ENCODE data around the gene HOMER1. TPM values are rescaled to one million over a fixed set of nuclear protein-coding genes. Genes with fewer than 3 reads are reported as not detected.

The HOMER1 gene
- total RNA-seq, 1 donor from 2014 or later, result 41.6 TPM

DNA sequence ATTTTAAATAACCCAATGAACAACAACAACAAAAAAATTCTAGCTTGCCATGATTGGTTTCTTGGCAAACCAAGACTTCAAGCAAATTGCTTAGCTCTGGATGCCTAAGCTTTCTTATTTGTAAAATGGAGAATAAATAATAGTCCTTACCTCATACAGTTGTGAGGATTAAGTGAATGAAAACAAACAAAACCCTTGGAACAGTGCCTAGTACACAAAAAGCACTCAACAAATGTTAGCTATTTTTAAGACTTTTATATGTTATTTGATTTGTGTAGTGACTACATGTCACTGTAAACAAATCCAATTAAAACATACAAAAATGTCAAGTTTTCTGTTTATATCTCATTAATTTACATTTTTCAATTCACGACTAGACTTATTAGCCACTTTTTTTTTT lies 13.5 kb upstream of the HOMER1 start:
- Histone ChIP-seq H3K79me2 (ENCODE audit: low read depth) (no peaks in the 10 kb centered on the region), H3K9me3 (ENCODE audit: low read depth) (peaks cover 9% of the 10 kb centered on the region), H3F3A (ENCODE audit: low read depth) (no peaks in the 10 kb centered on the region), H3K27ac (no peak overlapping the region), H3K9ac (no peak overlapping the region), H3K27me3 (no peaks in the 10 kb centered on the region), H3K4me2 (no peak overlapping the region), H2AFZ (replicated peaks) (no peak overlapping the region), H3K4me1 (no peaks in the 10 kb centered on the region), H3K4me3 (no peak overlapping the region), H3K36me3 (no peaks in the 10 kb centered on the region), H4K20me1 (ENCODE audit: low read depth) (no peaks in the 10 kb centered on the region)
- no peak overlapping the region for H3K4me3 Mint-ChIP-seq
- H3K36me3 Mint-ChIP-seq, result peaks cover 3% of the 10 kb centered on the region
- H3K4me1 Mint-ChIP-seq, result no peaks in the 10 kb centered on the region
- no peak for DNase-seq (ENCODE audit: low spot score)
- TF ChIP-seq EZH2 (IDR thresholded peaks at IDR 0.05) (no peak), EZH2phosphoT487 (IDR thresholded peaks at IDR 0.05) (no peak), CTCF (IDR thresholded peaks at IDR 0.05) (no peak)
- peaks cover 2% of the 10 kb centered on the region for H3K27me3 Mint-ChIP-seq (ENCODE audit: insufficient read depth, low read depth)
- H3K27ac Mint-ChIP-seq, result no peak overlapping the region
- peaks cover 10% of the 10 kb centered on the region for H3K9me3 Mint-ChIP-seq

DNA sequence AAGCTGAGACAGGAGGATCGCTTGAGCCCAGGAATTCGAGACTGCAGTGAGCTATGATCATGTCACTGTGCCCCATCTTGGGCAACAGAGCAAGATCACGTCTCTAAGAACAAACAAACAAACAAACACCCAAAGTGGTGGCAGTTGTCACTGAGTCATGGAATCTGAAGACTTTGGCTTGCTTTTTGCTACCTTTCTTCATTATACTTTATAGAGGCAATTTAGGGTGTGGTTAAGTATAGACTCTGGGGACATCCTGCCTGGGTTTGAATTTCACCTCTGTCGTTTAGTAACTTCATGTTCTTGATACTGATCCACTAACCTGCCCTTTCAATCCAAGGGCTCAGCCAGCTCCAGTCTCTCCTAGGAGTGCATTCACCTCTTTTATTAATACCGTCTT lies 13.0 kb upstream of the HOMER1 start:
- peaks cover 9% of the 10 kb centered on the region for H3K9me3 ChIP-seq (ENCODE audit: low read depth)
- H3K9ac ChIP-seq, result no peak overlapping the region
- H3K4me1 ChIP-seq, result no peaks in the 10 kb centered on the region
- peaks cover 10% of the 10 kb centered on the region for H3K9me3 Mint-ChIP-seq
- H3K27me3 Mint-ChIP-seq (ENCODE audit: insufficient read depth, low read depth), result peaks cover 2% of the 10 kb centered on the region
- H4K20me1 ChIP-seq (ENCODE audit: low read depth), result no peaks in the 10 kb centered on the region
- H2AFZ ChIP-seq (replicated peaks), result no peak overlapping the region
- no peaks in the 10 kb centered on the region for H3F3A ChIP-seq (ENCODE audit: low read depth)
- H3K27me3 ChIP-seq, result no peaks in the 10 kb centered on the region
- H3K4me3 ChIP-seq, result no peak overlapping the region
- H3K27ac ChIP-seq, result no peak overlapping the region
- TF ChIP-seq EZH2 (IDR thresholded peaks at IDR 0.05) (no peak), CTCF (IDR thresholded peaks at IDR 0.05) (no peak), EZH2phosphoT487 (IDR thresholded peaks at IDR 0.05) (no peak)
- H3K27ac Mint-ChIP-seq, result no peak overlapping the region
- no peak overlapping the region for H3K4me2 ChIP-seq
- H3K79me2 ChIP-seq (ENCODE audit: low read depth), result no peaks in the 10 kb centered on the region
- H3K4me1 Mint-ChIP-seq, result no peaks in the 10 kb centered on the region
- H3K4me3 Mint-ChIP-seq, result no peak overlapping the region
- peaks cover 3% of the 10 kb centered on the region for H3K36me3 Mint-ChIP-seq
- no peak for DNase-seq (ENCODE audit: low spot score)
- H3K36me3 ChIP-seq, result no peaks in the 10 kb centered on the region

DNA sequence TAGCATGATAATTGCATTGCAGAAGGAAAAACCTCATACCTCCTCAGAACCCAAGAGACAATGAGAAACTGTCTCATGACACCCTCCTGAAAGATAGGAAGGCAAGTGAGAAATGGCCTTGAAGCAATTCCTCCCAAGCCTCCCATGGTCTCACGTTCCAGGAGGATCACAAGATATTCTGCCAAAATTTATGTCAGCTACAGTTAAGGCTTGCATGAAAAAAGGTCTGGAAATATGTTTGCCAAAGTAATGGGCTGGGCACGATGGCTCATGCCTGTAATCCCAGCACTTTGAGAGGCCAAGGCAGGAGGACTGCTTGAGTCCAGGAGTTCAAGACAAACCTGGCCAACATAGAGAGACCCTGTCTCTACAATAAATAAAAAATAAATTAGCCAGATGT lies 12.6 kb upstream of the HOMER1 start:
- H3K4me1 ChIP-seq, result no peaks in the 10 kb centered on the region
- H3K36me3 ChIP-seq, result no peaks in the 10 kb centered on the region
- no peak overlapping the region for H3K4me2 ChIP-seq
- no peaks in the 10 kb centered on the region for H3F3A ChIP-seq (ENCODE audit: low read depth)
- no peak overlapping the region for H2AFZ ChIP-seq (replicated peaks)
- H3K4me3 ChIP-seq, result no peak overlapping the region
- no peaks in the 10 kb centered on the region for H3K79me2 ChIP-seq (ENCODE audit: low read depth)
- Mint-ChIP-seq H3K4me1 (no peaks in the 10 kb centered on the region), H3K27ac (no peak overlapping the region), H3K4me3 (no peak overlapping the region), H3K9me3 (peaks cover 10% of the 10 kb centered on the region), H3K36me3 (peaks cover 3% of the 10 kb centered on the region), H3K27me3 (ENCODE audit: insufficient read depth, low read depth) (peaks cover 2% of the 10 kb centered on the region)
- TF ChIP-seq EZH2phosphoT487 (IDR thresholded peaks at IDR 0.05) (no peak), EZH2 (IDR thresholded peaks at IDR 0.05) (no peak), CTCF (IDR thresholded peaks at IDR 0.05) (no peak)
- H3K27ac ChIP-seq, result no peak overlapping the region
- no peak for DNase-seq (ENCODE audit: low spot score)
- no peaks in the 10 kb centered on the region for H4K20me1 ChIP-seq (ENCODE audit: low read depth)
- no peaks in the 10 kb centered on the region for H3K27me3 ChIP-seq
- peaks cover 9% of the 10 kb centered on the region for H3K9me3 ChIP-seq (ENCODE audit: low read depth)
- H3K9ac ChIP-seq, result no peak overlapping the region
